Pancreas (tissue), 10 donors: ENCODE data around the gene WFDC6. TPM values are rescaled to one million over a fixed set of nuclear protein-coding genes. Genes with fewer than 3 reads are reported as not detected.
"Not testable (repeated sequence)": the region's sequence is repeated elsewhere in the genome, so short reads cannot be mapped to it uniquely, and the experiment has no call there.

Experiments
- ATAC-seq, 4 donors: fragments of 200-7000 bp; cut with Tn5 transposase; one replicate each; pipeline versions ENCODE4 v1.8.0 to v1.9.1; 2020; ENCODE audit warnings: mild to moderate bottlenecking in 4 of 4, moderate library complexity in 4 of 4
- DNase-seq, 6 donors: peaks; one replicate each; pipeline ENCODE4 v3.0.0-alpha.2; 2020
- FAIRE-seq: peaks from 2 replicates; lab custom pipeline; 2012; peaks lifted over from hg19 to GRCh38; lab: Jason Lieb, UNC
- H3K27ac ChIP-seq, 4 donors: fragments of 200-600 bp; sonication (generic); 1 replicate in 3 of 4; 2 replicates in 1 of 4; pipeline versions ENCODE4 v1.5.0 to v1.8.0; 2020
- H3K27me3 ChIP-seq, 4 donors: fragments of 200-600 bp; one replicate each; pipeline ENCODE4 v1.8.0; 2021
- H3K36me3 ChIP-seq, 3 donors: fragments of 200-600 bp; sonication (generic) in 1 of 3; one replicate each; pipeline versions ENCODE4 v1.5.0 to v1.8.0; 2020 to 2021
- H3K4me1 ChIP-seq, 3 donors: fragments of 200-600 bp; one replicate each; pipeline ENCODE4 v1.8.0; 2021
- H3K4me3 ChIP-seq, 4 donors: fragments of 200-600 bp; sonication (generic) in 2 of 4; one replicate each; pipeline versions ENCODE4 v1.5.0 to v1.8.0; 2020 to 2021
- H3K9me3 ChIP-seq, 4 donors: fragments of 200-600 bp; one replicate each; pipeline ENCODE4 v1.8.0; 2021
- CTCF ChIP-seq, 4 donors: fragments of 200-600 bp; sonication (generic) in 3 of 4; IDR thresholded peaks; one replicate each; pipeline versions ENCODE4 v1.5.0 to v1.8.0; 2021; ENCODE audit warnings: antibody characterized with exemption in 4 of 4
- WGBS, 2 donors: extraction: QIAGEN DNeasy Blood & Tissue Kit; methylation state at CpG; one replicate each; pipeline ENCODE4 v1.1.7; 2013; 5-methylcytosine and 5-hydroxymethylcytosine counted together
- intact Hi-C, 3 donors: fragments of 100-400 bp; cut with DNase I; formaldehyde crosslinking; loops; one replicate each; pipeline versions ENCODE4 v1.11.1 to v1.14.2; 2022
- polyA plus RNA-seq, 2 donors: library from polyadenylated mRNA; stranded (reverse); fragments of 200-250 nt; gene quantifications; one replicate each; pipeline ENCODE4 v1.2.3, GENCODE V29; 2013
- total RNA-seq, 6 donors: library from RNA; stranded (reverse); fragmentation: NEBNext Ultra II Directional in 4 of 6; extraction: Animal tissue kit (Norgen Biotek cat#: 25700) in 4 of 6; gene quantifications; one replicate each; pipeline versions ENCODE4 v1.2.1 to v1.2.4, GENCODE V29; 2021 to 2023
- donor health status: healthy with polysubstance abuse.
- donor health status: DM: no; HTN: no; CAD: no; lungs with moderate emphysema.
- donor health status: DM: no; HTN: no; CAD: no.
- donor health status: control.
- donor health status: control.
- donor health status: Bipolar disorder and iron deficiency.
- donor health status: DM: yes; HTN: yes; CAD: no.
- donor health status: DM: no; HTN: no; CAD: no.
- donor health status: DM: no; HTN: no; CAD: no.
- donor health status: DM: yes; HTN: yes; CAD: no.

Gene WFDC6
- total RNA-seq (not detected), polyA plus RNA-seq (not detected)

- peaks cover 0 to 8% (median 0%) of the 10 kb centered on the region in 4 donors for H3K27me3 ChIP-seq
- ATAC-seq (no peak), FAIRE-seq (no peak), DNase-seq (no peak)
- TF ChIP-seq CTCF (IDR thresholded peaks at IDR 0.05): no peak
- no peak within 1 kb of the TSS for H3K4me3 ChIP-seq
- H3K9me3 ChIP-seq: no peaks in the 10 kb centered on the region
- no peaks in the 10 kb centered on the region for H3K36me3 ChIP-seq
- no peak within 1 kb of the TSS for H3K27ac ChIP-seq
- 73 to 79% methylated on average over 2 of the region's 2 CpGs for WGBS, 2 donors
- intact Hi-C loops: no loop called here
- H3K4me1 ChIP-seq: no peaks in the 10 kb centered on the region
Observed at GRCh38 chr20:45539382-45539781, at the start of gene WFDC6. Gene WFDC6 (minus strand): TSS chr20:45539482. CDS start chr20:45539407, 75 bp downstream.

DNA sequence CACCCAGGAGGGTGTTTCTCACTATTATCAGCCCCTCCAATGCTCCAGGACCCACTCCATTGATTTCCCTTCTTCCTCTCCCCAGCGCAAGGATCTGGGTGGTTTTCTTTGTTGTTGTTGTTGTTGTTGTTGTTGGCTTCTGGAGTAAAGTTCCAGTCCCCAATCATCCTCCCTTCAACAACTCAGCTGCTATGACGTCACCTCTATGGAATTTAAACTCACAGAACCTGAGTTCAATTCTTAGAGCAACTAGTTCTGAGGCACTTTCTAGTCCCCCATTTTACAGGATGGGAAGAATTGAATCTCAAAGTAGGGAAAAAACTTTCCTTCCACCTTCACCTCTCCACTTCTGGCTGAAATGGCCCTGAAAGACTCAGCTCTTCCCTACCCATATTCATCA lies 49.5 kb upstream of the WFDC6 start:
- ATAC-seq: no peak
- no peak for DNase-seq
- no peak for TF ChIP-seq CTCF (IDR thresholded peaks at IDR 0.05)
- Histone ChIP-seq H3K9me3 (no peaks in the 10 kb centered on the region), H3K36me3 (no peaks in the 10 kb centered on the region), H3K27me3 (no peaks in the 10 kb centered on the region), H3K4me1 (no peaks in the 10 kb centered on the region), H3K27ac (no peak overlapping the region), H3K4me3 (no peak overlapping the region)
- 76 to 86% methylated on average over 2 of the region's 2 CpGs for WGBS, 2 donors
- FAIRE-seq: no peak
- intact Hi-C loops: no loop called here

DNA sequence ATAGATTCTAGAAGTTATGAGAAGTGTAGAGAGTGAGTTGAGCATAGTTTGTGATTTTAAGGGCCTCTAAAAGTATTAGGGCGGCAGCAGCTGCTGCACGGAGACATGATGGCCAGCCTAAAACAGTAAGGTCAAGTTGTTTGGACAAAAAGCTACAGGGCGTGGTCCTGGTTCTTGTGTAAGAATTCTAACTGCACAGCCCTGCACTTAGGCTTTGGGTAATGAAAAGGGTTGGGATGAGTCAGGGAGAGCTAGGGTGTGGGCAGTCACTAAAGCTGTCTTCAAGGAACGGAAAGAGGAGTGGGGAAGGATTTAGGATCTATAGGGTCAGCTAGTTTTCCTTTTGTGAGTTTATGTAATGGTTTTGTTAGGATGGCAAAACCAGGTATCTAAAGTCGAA lies 46.7 kb upstream of the WFDC6 start:
- H3K4me3 ChIP-seq, H3K27ac ChIP-seq, FAIRE-seq, ATAC-seq, H3K9me3 ChIP-seq, intact Hi-C loops, H3K36me3 ChIP-seq, DNase-seq, H3K4me1 ChIP-seq, H3K27me3 ChIP-seq: not testable (repeated sequence)
- WGBS, 2 donors: 89 to 92% methylated on average over 5 of the region's 5 CpGs

- ATAC-seq, H3K36me3 ChIP-seq, H3K4me1 ChIP-seq, H3K4me3 ChIP-seq, DNase-seq, FAIRE-seq, H3K9me3 ChIP-seq, H3K27me3 ChIP-seq, H3K27ac ChIP-seq, intact Hi-C loops: not testable (repeated sequence)
- WGBS, 2 donors: 83 to 91% methylated on average over 5 of the region's 5 CpGs
Observed at GRCh38 chr20:45584294-45584693, 45.0 kb upstream of the WFDC6 start.

GRCh38 chr20:45583502-45583901 lies 44.2 kb upstream of the WFDC6 start:
- TF ChIP-seq CTCF (IDR thresholded peaks at IDR 0.05): no peak
- no peak for DNase-seq
- H3K9me3 ChIP-seq: no peaks in the 10 kb centered on the region
- no peaks in the 10 kb centered on the region for H3K27me3 ChIP-seq
- no peak overlapping the region for H3K27ac ChIP-seq
- ATAC-seq: no peak
- H3K4me1 ChIP-seq: no peaks in the 10 kb centered on the region
- H3K36me3 ChIP-seq: no peaks in the 10 kb centered on the region
- intact Hi-C loops: no loop called here
- WGBS, 2 donors: 70 to 79% methylated on average over 3 of the region's 3 CpGs
- no peak for FAIRE-seq
- H3K4me3 ChIP-seq: no peak overlapping the region

GRCh38 chr20:45581702-45582101 lies 42.4 kb upstream of the WFDC6 start:
- TF ChIP-seq CTCF (IDR thresholded peaks at IDR 0.05): no peak
- FAIRE-seq: no peak
- no peaks in the 10 kb centered on the region for H3K36me3 ChIP-seq

More at GRCh38 chr20:45581702-45582101, 42.4 kb upstream of the WFDC6 start:
- DNase-seq (no peak), ATAC-seq (no peak)
- Histone ChIP-seq H3K4me3 (no peak overlapping the region), H3K27me3 (no peaks in the 10 kb centered on the region), H3K27ac (no peak overlapping the region), H3K9me3 (no peaks in the 10 kb centered on the region), H3K4me1 (no peaks in the 10 kb centered on the region)
- intact Hi-C loops: no loop called here
